ENCODE data around the gene ARHGAP44. TPM values are rescaled to one million over a fixed set of nuclear protein-coding genes. Genes with fewer than 3 reads are reported as not detected.

ARHGAP44 gene
- total and polyA plus RNA-seq, 9 of the 15 experiments (the other 6 are each of a cell fraction or from before 2014, with no cell fraction given), result 0.01 to 0.68 (median 0.07) TPM; not detected in 1

DNA sequence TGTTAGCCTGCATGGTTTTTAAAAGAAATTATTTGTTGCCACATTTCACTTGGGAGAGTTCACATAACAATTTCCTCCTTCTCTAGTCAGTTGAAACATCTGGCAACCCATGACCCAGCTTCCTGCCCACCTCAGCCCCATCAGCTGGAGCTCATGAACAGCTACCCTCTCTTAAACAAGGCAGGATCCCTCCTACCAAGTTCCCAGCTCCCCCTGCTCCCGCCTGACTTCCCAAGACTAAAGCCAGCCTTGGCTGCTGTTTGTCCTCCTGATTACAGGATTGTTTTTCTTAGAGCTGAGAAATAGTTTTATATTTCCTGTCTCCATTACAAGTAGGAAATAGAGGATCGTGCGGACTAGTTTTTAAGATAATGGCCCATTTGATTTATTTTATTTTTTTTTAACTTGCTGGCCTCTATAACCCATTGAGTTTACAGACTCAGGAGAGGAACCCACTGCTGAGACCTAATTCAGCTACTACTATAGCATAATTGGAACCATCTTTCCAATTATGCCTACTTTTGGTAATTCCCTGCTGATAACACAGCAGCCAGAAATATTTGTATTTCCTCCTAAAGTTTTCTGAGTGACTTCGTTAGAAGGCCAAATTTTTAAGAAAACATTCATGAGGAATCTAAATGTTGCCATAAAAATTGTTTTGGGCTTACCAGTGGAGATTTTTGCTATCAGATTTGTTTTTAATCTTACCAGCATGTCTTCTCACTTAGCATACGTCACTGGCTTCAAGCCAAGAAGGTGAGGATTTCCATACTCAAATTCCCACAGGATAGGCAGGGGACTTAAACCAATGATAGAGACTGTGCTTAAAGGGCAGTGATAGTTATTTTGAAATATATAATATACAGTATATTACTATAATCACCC is 138.5 kb downstream of the ARHGAP44 start:
- 3% methylated on average over 5 of the region's 5 CpGs for WGBS (ENCODE audit: insufficient coverage, low coverage, missing lambda C conversion rate)
- TF ChIP-seq C11orf30 (IDR thresholded peaks at IDR 0.05; ENCODE audit: low read depth) (no peak), GTF2F1 (IDR thresholded peaks at IDR 0.05; ENCODE audit: low read depth, low read length) (no peak), CBX3 (IDR thresholded peaks at IDR 0.05; ENCODE audit: borderline replicate concordance in 1 of 2, low read length in 2 of 2) (no peak), SPI1 (IDR thresholded peaks at IDR 0.05; ENCODE audit: borderline replicate concordance, low read depth, low read length) (no peak), GATAD2B (IDR thresholded peaks at IDR 0.05; ENCODE audit: borderline replicate concordance) (no peak), NEUROD1 (IDR thresholded peaks at IDR 0.05; ENCODE audit: borderline replicate concordance, low read depth, low read length, partially characterized antibody) (no peak), ZBTB34 (CRISPR knock-in tag; IDR thresholded peaks at IDR 0.05) (no peak), ZNF263 (CRISPR knock-in tag; IDR thresholded peaks at IDR 0.05; ENCODE audit: borderline replicate concordance) (no peak), ATF1 (CRISPR knock-in tag; IDR thresholded peaks at IDR 0.05) (no peak), ATF1 (tag; IDR thresholded peaks at IDR 0.05) (no peak), TARDBP (IDR thresholded peaks at IDR 0.05) (no peak), RBFOX2 (IDR thresholded peaks at IDR 0.05; ENCODE audit: low read depth, low read length) (no peak), SREBF1 (IDR thresholded peaks at IDR 0.05; ENCODE audit: borderline replicate concordance, low read depth, low read length) (no peak), GABPB2 (CRISPR knock-in tag; conservative IDR thresholded peaks at IDR 0.05) (no peak)
- CTCF ChIA-PET (ENCODE audit: low intra/inter-chr PET ratio), result no interaction called here
- POLR2A ChIA-PET, result no interaction called here
- H3K27me3 ChIP-seq (ENCODE audit: control insufficient read depth in 2 of 2, insufficient read depth in 2 of 2, low read length in 2 of 2), result no peaks in the 10 kb centered on the region
- no peaks in the 10 kb centered on the region for H4K20me1 ChIP-seq (replicated peaks; ENCODE audit: control insufficient read depth, insufficient read depth, low read length)
- H3K9me1 ChIP-seq (ENCODE audit: control insufficient read depth, insufficient read depth, low read length), result no peaks in the 10 kb centered on the region
- H3K4me2 ChIP-seq (ENCODE audit: insufficient read depth, low read length), result no peak overlapping the region
- no peaks in the 10 kb centered on the region for H3K79me2 ChIP-seq (ENCODE audit: control insufficient read depth, insufficient read depth, low read length)
- H2AFZ ChIP-seq (ENCODE audit: low read depth, low read length), result no peak overlapping the region
- intact Hi-C loops (cut with micrococcal nuclease), result no loop called here
- DNase-seq (ENCODE audit: extremely low read depth in 1 of 4, low spot score in 3 of 4) (no peak), FAIRE-seq (no peak), ATAC-seq (no peak)
- BruUV-seq (replicated peaks), result no TSS peak
- no peaks in the 10 kb centered on the region; a peak in 1 of 5 replicates for H3K4me1 ChIP-seq (replicated peaks in 1 of 2; ENCODE audit: control insufficient read depth in 2 of 2, insufficient read depth in 2 of 2, low read length in 2 of 2)
- no peak overlapping the region for H3K9ac ChIP-seq (ENCODE audit: insufficient read depth in 1 of 2, low read depth in 2 of 2, low read length in 2 of 2)
- H3K9me3 ChIP-seq (replicated peaks; ENCODE audit: control insufficient read depth, insufficient read depth, low read depth, low read length), result no peaks in the 10 kb centered on the region
- no peaks in the 10 kb centered on the region for H3K36me3 ChIP-seq (ENCODE audit: control insufficient read depth, insufficient read depth, low read length)
- H3K4me3 ChIP-seq, result no peak overlapping the region
- in situ Hi-C loops (cut with MboI), result no loop called here
- no peak overlapping the region for H3K27ac ChIP-seq (ENCODE audit: extremely low read depth, low read depth, low read length)

Measured in K562 (cell line).